NCI-H1694 treated with DMSO at 0.1 percent for 48 hours (cell line): ENCODE results near the gene EEFSEC.

Experiments used
- DNase-seq: peaks from one replicate; lab custom pipeline; 2025; lab: John Stamatoyannopoulos, UW

The EEFSEC gene

DNA sequence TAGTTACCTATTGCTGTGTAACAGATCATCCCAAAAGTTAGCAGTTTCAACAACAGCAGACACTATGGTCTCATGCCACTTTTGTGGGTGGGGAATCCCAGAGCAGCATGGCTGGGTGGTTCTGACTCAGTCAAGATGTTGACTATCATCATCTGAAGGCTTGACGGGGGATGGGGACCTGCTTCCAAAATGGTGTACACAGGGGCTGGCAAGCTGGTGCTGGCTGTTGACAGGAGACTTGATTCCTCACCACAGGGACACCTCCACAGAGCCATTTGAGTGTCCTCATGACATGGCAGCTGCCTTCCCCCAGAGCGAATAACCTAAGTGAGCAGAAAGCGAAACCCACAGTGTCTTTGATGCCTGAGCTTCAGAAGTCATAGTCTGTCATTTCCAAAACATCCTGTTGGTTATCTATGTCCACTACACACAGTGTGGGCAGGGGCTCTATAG, 294.3 kb downstream of the EEFSEC start:
- no peak for DNase-seq

DNA sequence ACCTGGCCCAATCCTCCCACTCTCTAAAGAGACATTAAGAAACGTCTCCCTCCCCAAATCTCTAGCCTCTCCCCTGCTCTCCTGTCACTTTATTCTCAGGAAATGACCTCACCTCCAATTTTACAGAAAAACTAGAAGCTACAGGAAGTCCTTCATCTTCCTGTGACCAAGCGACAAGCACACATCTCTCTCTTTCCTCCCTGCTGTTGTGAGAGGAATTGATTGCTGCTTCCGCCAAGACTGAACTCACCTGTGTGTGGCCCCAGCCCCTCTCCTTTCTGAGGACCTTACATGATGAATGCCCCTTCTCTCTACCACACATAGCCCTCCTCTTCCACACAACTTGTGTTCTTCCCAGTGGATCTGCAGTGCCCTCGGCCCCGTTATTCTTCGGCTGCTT, 295.2 kb downstream of the EEFSEC start:
- no peak for DNase-seq

- DNase-seq, result no peak
Measured at GRCh38 chr3:128449111-128449638, 295.9 kb downstream of the EEFSEC start.

DNA sequence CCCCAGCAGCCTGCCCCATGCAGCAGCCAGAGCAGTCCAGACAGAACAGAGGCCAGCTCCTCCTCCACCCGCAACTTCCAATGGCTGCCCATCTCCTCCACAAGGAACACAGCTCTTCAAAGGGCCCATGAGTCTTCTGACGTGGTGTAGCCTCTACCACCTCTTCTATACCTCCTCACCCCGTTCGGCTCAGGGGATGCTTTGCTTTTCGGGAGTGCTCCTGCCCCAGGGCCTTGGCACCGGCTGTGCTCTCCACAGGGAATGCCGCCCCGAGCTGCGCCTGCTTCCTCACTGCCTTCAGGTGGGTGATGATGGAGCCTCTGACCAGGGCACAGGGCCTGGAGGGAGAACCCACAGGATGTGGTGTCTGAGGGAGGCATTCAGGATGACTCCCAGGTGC, 298.8 kb downstream of the EEFSEC start:
- no peak for DNase-seq

- DNase-seq, result no peak
Measured at GRCh38 chr3:128452678-128453275, 299.5 kb downstream of the EEFSEC start.

GRCh38 chr3:128453501-128454309, 300.4 kb downstream of the EEFSEC start:
- no peak for DNase-seq

GRCh38 chr3:128454310-128454618, 301.0 kb downstream of the EEFSEC start:
- DNase-seq, result no peak

GRCh38 chr3:128455116-128455515, 301.8 kb downstream of the EEFSEC start:
- no peak for DNase-seq

DNA sequence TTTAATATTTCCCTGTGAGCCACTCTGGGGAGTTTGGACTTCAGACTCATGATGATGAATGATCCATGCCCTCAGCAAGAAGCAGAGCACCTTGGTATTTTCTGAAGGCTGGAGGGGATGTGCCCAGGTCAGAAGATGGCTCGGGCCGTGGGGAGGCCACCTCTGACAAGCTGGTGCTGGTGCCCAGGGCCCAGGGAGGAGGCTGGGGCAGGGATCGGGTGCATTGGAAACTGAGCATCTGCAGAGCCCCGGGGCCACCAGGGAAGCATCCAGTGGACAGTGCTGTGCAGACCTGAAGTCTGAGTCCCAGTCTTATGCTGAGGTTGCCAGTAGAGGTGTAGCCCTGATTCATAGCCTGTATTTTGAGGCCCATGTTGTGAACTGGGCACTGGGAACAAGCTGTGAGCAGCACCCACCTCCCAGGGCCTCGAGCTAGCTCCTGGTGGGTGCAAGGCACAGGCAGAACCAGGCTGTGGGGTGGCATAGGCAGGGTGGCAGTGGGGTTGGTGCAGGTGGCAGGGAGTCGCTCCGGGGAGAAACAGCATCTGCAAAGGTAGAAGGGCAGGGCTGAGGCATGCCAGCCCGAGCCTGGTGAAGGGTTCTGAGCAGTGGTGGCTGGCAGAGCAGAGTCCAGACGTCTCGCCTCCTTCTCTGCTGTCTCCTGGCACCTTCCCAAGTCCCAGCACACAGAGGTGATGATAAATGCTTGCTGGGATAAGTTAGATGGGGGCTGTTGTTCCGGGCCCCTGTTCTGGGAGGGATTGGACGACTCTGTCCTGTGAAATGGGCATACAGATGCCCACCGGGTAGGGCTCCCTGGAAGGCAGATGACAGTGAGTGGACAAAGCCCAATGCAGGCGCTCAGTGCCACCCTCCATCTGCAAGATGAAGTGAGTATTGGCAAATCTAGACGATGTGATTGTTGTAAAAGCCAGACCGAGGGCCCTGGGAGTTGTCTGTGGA, 302.8 kb downstream of the EEFSEC start:
- no peak for DNase-seq

DNA sequence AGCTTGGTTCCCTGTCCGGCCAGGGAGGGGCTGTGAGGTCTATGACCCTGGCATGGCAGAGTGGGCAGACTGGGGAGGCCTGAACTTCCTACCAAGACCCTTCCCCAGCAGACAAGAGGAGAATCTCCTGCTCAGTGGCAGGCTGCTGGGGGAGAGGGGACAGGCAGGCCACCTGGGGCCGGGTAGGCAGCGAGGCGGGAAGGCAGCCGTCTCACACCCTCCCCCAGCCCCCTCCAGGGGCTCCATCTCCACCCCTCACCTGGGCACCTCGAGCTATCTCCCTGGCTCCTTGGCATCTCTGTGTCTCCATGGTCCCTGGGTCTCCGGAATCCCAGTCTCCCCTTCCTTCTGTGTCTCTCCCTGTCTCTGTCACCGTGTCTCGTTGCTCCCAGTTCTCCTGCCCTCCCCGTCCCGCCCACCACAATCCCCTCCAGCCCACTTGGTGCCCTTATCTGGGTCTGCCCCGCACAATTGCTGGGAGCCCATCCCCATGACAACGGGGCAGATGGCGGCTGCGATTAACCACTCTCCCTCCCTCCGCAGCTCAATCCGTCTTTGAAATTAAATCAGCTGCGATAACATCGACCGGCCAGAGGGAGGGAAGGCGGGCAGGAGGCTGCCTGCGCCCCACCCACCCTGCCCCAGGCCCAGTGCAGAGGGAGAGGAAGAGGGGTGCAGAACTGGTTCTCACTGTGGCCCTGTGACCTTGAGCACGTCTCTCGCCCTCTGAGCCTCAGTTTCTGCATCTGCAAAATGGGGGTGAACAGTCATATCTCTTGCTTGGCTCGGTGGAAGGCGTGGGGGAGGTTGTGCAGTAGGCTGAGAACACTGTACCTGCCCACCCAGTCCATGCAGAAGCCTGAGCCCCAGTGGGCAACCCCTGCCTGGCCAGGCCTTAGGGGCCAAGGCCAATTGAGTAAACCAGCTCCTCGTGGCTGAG, 303.8 kb downstream of the EEFSEC start:
- DNase-seq, result no peak

GRCh38 chr3:128457937-128458336, 304.7 kb downstream of the EEFSEC start:
- DNase-seq, result no peak
